Motor neuron (in vitro differentiated cells): ENCODE measurements around the gene AOPEP. TPM values are rescaled to one million over a fixed set of nuclear protein-coding genes. Genes with fewer than 3 reads are reported as not detected.

Experiments used
- ATAC-seq, 8 experiments: fragments of 200-7000 bp; cut with Tn5 transposase; replicated peaks in 6 of 8; 2 replicates each; pipeline ENCODE4 v1.8.0; 2021; ENCODE audit warnings: mild to moderate bottlenecking in 8 of 8, moderate library complexity in 8 of 8
- H3K27ac ChIP-seq, 2 donors: fragments of 250-450 bp; sonication (Bioruptor Pico); 2 replicates each; pipeline ENCODE4 v1.9.0; 2021; ENCODE audit warnings: antibody characterized with exemption in 2 of 2, mild to moderate bottlenecking in 2 of 2, moderate library complexity in 1 of 2
- H3K4me1 ChIP-seq, 2 donors: fragments of 250-450 bp; sonication (Bioruptor Pico); replicated peaks in 1 of 2; 2 replicates each; pipeline ENCODE4 v1.6.1; 2021; ENCODE audit warnings: antibody characterized with exemption in 2 of 2, mild to moderate bottlenecking in 2 of 2, moderate library complexity in 1 of 2
- H3K4me3 ChIP-seq, 5 donors: fragments of 250-450 bp; sonication (Bioruptor Pico); 2 replicates each; pipeline ENCODE4 v1.9.0; 2021; ENCODE audit warnings: antibody characterized with exemption in 5 of 5, mild to moderate bottlenecking in 5 of 5, moderate library complexity in 4 of 5
- WGBS, 10 experiments: fragments of 450-650 bp; shearing (Covaris generic); methylation state at CpG; one replicate each; pipeline ENCODE4 v1.0.0; 2022; 5-methylcytosine and 5-hydroxymethylcytosine counted together
- in situ Hi-C, 9 experiments: fragments of 400-800 bp; cut with MboI; loops; one replicate each; pipeline ENCODE4 v1.15.0; 2021; ENCODE audit warnings: low sequenced_read_pairs in 9 of 9, low pct_unique_long_range_greater_than_20kb in 2 of 9; ENCODE audit not compliant: unreplicated experiment in 9 of 9
- total RNA-seq, 8 experiments: library from RNA; unstranded; fragments of 300-600 nt; gene quantifications; 2 replicates each; pipeline versions ENCODE4 v1.2.3 to v1.2.4, GENCODE V29; 2022

Gene AOPEP
- total RNA-seq, 8 experiments from 2014 or later: 8.0 to 152 (median 16.8) TPM

GRCh38 chr9:95045751-95046150 is 319.3 kb downstream of the AOPEP start:
- Histone ChIP-seq H3K4me3 (no peak overlapping the region), H3K4me1 (peaks cover 3 to 35% of the 10 kb centered on the region in 2 donors), H3K27ac (no peak overlapping the region)
- no peak for ATAC-seq
- in situ Hi-C loops: no loop called here
- 40 to 83% (median 62%) methylated on average over 1 to 16 of the region's 16 CpGs; no CpG with 5 or more reads in 3 of the 10 experiments for WGBS, 10 experiments

DNA sequence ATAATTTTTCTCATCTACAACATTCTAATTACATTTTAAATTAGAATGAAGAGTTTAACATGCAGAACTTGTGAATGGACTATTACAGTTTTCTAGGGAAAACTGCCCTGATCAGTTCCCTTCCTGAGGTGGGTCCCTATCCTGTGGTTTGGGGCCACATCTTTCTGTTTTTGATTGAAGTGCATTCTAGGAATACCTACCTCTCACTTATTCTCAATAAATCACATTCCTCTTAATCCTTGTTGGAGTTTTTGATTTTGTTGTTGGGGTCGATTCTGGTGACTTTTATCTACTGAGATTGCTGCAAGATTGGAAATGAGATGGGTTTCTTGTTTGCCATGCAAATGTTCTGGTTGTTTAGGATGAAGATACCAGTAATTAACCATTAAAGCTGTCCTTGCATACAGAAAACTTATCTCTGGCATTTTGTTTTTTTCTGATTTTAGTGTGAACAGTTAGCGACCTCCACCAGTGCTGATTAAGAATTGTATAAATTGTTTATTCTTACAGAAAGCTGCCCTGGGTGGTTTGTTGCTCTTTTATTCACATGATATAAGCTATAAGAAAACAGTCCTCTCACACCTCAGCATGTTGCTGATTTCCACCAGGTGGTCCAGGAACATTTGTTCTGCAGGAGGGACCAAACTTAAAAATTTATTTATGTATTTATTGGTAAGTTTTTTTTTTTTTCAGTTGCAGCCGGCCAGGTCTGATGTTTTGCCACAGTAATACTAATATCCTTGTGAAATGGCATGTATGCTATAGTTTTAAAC is 321.1 kb downstream of the AOPEP start:
- in situ Hi-C loops: no loop called here
- Histone ChIP-seq H3K4me1 (peaks cover 0 to 27% of the 10 kb centered on the region in 2 donors), H3K27ac (no peak overlapping the region), H3K4me3 (no peak overlapping the region)
- ATAC-seq: no peak
- 0 to 100% (median 60%) methylated on average over 1 to 3 of the region's 3 CpGs; no CpG with 5 or more reads in 1 of the 10 experiments for WGBS, 10 experiments

GRCh38 chr9:95048225-95049087 is 322.0 kb downstream of the AOPEP start:
- peak; percentile 73 to 93 (median 82) for ATAC-seq
- Histone ChIP-seq H3K27ac (no peak overlapping the region), H3K4me3 (peak overlapping the region in 4 of 5 donors; percentile 19 to 32 (median 28)), H3K4me1 (peaks cover 0 to 27% of the 10 kb centered on the region in 2 donors)
- WGBS, 10 experiments: 0 to 17% (median 6%) methylated on average over 1 to 23 of the region's 58 CpGs; no CpG with 5 or more reads in 2 of the 10 experiments
- in situ Hi-C loops: no loop called here

DNA sequence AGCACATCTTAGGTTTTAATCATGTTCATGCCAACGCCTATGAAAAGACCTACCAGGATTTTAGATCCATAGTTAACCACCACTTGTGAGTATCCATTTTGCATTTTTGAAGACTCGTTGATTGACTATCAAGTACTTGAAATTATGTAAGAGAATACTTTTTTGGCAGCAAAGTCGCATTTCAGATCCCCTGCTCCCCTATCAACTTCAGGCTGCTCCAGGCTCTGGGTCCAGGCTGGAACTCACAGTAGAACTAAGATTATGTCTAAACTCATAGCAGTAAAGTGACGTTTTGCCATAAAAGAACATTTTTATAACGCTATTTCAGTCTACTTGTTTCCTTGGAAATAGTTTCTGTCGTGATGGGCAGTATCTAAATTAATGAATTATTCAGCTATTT is 323.3 kb downstream of the AOPEP start:
- 5 to 80% (median 60%) methylated on average over 2 to 6 of the region's 6 CpGs for WGBS, 10 experiments
- in situ Hi-C loops: no loop called here
- Histone ChIP-seq H3K4me1 (peaks cover 0 to 23% of the 10 kb centered on the region in 2 donors), H3K27ac (no peak overlapping the region), H3K4me3 (no peak overlapping the region)
- no peak for ATAC-seq

DNA sequence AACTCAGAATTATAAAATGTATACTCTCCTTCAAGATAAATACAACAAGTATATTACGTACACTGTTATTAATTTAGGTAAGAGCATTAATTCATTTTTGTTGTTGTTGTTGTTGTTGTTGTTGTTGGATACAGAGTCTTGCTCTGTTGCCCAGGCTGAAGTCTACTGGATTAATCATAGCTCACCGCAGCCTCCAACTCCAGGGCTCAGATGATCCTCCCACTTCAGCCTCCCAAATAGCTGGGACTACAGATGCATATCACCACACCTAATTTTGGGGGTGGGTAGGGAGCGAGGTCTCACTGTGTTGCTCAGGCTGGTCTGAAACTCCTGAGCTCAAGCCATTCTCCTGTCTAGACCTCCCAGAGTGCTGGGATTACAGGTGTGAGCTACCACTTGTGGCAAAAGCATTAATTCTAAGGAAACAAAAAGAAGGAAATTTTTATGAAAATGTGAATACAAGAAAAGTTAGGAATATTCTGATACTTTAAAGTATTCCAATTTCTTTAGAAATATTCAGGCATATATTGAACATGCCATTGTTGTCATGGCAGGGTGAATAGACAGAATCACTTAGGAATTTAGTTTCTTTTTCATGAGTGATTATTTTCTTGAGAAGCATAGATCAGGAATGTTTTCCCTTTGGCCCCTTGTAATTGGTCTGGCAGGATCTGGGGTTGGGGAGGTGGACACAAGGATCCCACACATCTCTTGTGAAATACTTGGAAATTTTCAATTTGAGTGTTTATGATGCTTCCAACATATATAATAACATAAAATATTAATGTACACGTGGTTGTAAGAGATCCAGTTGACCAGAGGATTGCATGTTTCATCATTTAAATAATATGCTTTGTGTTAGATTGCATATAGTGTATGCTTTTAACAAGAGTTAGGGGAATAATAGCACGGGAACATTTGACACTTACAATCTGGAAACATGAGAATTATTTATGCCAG is 327.4 kb downstream of the AOPEP start:
- no peak overlapping the region for H3K4me3 ChIP-seq
- H3K27ac ChIP-seq: no peak overlapping the region
- WGBS, 10 experiments: 6 to 100% (median 83%) methylated on average over 1 to 4 of the region's 5 CpGs; no CpG with 5 or more reads in 1 of the 10 experiments
- peaks cover 21 to 35% of the 10 kb centered on the region in 2 donors for H3K4me1 ChIP-seq
- ATAC-seq: no peak
- in situ Hi-C loops: no loop called here

DNA sequence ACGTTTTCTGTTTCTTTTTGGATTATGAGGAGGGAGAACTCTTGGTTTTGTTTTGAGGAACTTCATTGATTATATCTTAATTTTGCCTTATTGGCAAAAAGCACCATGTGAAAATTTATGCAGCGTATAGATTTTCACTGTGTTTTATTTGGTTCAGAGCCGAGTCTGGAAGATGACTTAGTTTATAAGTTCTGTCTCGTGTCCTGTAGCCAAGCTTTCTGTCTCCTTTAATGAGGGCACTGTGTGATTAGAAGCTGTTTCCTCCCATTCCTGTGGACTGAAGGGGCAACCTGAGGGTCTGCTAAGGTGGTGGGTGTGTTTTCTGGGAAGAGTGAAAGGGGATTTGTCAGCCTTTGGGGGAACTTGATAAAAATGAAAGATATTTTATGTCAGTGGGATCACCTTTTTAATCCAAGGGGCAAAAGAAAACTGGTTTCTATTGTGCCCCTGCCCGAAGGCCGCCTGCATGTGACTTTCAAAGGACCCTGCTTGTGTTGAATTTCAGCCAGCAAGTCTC is 328.9 kb downstream of the AOPEP start:
- 6 to 83% (median 38%) methylated on average over 1 to 6 of the region's 6 CpGs for WGBS, 10 experiments
- peak in 5 of 8 experiments; percentile 12 to 25 (median 16) for ATAC-seq
- in situ Hi-C loops: no loop called here
- peaks cover 21 to 26% of the 10 kb centered on the region in 2 donors for H3K4me1 ChIP-seq
- H3K4me3 ChIP-seq: no peak overlapping the region
- peak overlapping the region; percentile 12 to 33 for H3K27ac ChIP-seq

GRCh38 chr9:95055851-95056551 is 329.5 kb downstream of the AOPEP start:
- in situ Hi-C loops: no loop called here
- 0 to 50% (median 17%) methylated on average over 1 to 14 of the region's 15 CpGs; no CpG with 5 or more reads in 1 of the 10 experiments for WGBS, 10 experiments
- H3K27ac ChIP-seq: peak overlapping the region; percentile 12 to 33
- peaks cover 21 to 26% of the 10 kb centered on the region in 2 donors for H3K4me1 ChIP-seq
- peak; percentile 36 to 89 (median 84) for ATAC-seq
- no peak overlapping the region for H3K4me3 ChIP-seq

DNA sequence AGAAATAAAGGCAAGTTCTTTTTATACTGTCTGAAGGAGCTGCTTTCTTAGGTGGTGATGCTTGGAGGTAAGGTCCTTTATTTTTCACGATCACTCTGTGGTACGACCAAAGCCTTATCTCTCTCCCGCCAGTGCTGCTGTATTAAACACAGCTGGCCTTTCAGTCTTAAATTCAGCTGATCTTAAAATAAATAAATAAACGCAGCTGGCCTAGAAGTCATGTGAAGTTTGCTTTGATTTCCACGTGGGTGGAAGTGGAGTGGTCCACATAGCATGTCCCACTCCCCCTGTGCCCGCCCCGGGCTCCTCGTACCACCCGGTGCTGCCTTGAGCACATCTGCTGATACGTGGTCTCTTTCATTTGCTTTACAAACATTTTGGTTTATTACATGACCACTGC is 330.6 kb downstream of the AOPEP start:
- no peak overlapping the region for H3K4me3 ChIP-seq
- peak in 1 of 8 experiments; percentile 19 for ATAC-seq
- H3K27ac ChIP-seq: no peak overlapping the region
- in situ Hi-C loops: no loop called here
- H3K4me1 ChIP-seq: peaks cover 21 to 26% of the 10 kb centered on the region in 2 donors
- 10 to 100% (median 90%) methylated on average over 1 to 7 of the region's 10 CpGs; no CpG with 5 or more reads in 2 of the 10 experiments for WGBS, 10 experiments

DNA sequence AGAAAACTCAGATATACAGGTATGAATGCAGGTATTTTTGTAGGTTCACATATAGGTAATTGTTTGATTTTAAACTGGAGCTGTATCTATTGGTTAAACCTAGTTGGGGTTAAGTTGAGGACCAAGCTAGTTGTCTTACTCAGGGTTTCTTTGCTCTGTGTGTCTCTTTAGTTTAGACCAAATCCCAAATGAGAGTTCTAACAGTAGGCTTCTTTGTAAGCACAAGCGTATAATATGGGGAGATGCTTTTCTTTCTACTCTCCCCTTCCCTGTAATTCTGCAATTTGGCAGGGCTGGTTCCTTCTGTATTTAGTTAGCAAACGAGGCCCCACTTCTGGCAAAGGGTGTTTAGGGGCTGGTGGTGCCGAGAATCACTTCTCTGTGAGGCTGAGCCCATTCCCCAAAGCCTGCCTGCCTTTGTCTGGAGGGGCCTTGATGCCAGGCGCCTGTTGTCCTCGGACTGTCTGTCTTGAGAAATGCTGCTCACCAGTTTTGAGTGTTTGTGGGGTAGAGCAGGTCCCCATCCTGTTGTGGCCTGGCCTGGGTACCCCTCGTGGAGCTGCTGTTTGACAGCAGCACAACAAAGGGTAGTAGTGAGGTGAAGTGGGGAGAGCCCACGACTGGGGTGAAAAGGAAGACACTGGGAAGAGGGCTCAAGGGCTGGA is 331.8 kb downstream of the AOPEP start:
- no peak for ATAC-seq
- H3K4me3 ChIP-seq: no peak overlapping the region
- H3K4me1 ChIP-seq: peaks cover 21 to 26% of the 10 kb centered on the region in 2 donors
- no peak overlapping the region for H3K27ac ChIP-seq
- in situ Hi-C loops: no loop called here
- whole genome bisulfite sequencing, 10 experiments: 80 to 100% (median 84%) methylated on average over 1 to 4 of the region's 7 CpGs; no CpG with 5 or more reads in 4 of the 10 experiments

GRCh38 chr9:95058795-95059386 is 332.4 kb downstream of the AOPEP start:
- Histone ChIP-seq H3K4me3 (no peak overlapping the region), H3K27ac (no peak overlapping the region), H3K4me1 (peaks cover 21 to 26% of the 10 kb centered on the region in 2 donors)
- ATAC-seq: no peak
- in situ Hi-C loops: no loop called here
- WGBS, 10 experiments: 78 to 100% (median 97%) methylated on average over 2 to 4 of the region's 7 CpGs; no CpG with 5 or more reads in 4 of the 10 experiments

- Histone ChIP-seq H3K27ac (no peak overlapping the region), H3K4me1 (peaks cover 19 to 23% of the 10 kb centered on the region in 2 donors), H3K4me3 (no peak overlapping the region)
- in situ Hi-C loops: no loop called here
- no peak for ATAC-seq
- 62 to 95% (median 80%) methylated on average over 1 to 5 of the region's 5 CpGs; no CpG with 5 or more reads in 1 of the 10 experiments for WGBS, 10 experiments
These were observed 333.7 kb downstream of the AOPEP start for GRCh38 chr9:95060234-95060633.
